ENCODE data around the gene CNOT10. TPM values are rescaled to one million over a fixed set of nuclear protein-coding genes. Genes with fewer than 3 reads are reported as not detected.
A peak's percentile ranks its signal among the peaks of the same experiment; 100 is the strongest.

CNOT10 gene
- total RNA-seq, 2 experiments from 2014 or later = 67.5 to 67.7 TPM

DNA sequence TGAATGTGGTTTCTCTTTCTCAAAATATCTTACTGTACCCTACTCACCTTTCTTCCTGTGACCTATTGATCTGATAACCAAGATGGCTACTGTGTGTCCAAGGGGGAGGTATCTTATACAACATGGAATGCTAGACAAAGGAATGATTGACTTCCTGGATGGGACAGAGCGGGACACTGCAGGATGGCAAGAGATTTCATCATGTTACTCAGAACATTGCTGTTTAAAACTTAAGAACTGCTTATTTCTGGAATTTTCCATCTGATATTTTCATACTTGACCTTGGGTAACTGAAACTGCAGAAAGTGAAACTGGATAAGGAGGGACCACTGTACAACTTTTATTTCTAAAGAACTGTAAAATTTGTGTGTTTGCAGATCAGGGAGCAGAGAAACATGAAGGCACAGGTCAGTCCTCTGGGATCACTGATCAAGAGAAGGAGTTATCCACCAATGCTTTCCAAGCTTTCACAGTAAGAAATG, 18.5 kb downstream of the CNOT10 start:
- no peaks in the 10 kb centered on the region for H3K27me3 Mint-ChIP-seq
- H3K9me3 Mint-ChIP-seq = no peaks in the 10 kb centered on the region
- H3K27ac Mint-ChIP-seq = no peak overlapping the region
- H3K4me1 Mint-ChIP-seq = peaks cover 40% of the 10 kb centered on the region
- POLR2A ChIA-PET = no interaction called here
- peaks cover 26% of the 10 kb centered on the region for H3K36me3 Mint-ChIP-seq (ENCODE audit: low read depth)
- CTCF ChIA-PET = interaction anchor here (0.6 to 0.9 kb wide), 2 partner anchors 9 to 422 kb away, joined by 3 read pairs; no protein-coding TSS in a partner anchor
- no peak for DNase-seq
- H3K4me3 Mint-ChIP-seq = no peak overlapping the region

DNA sequence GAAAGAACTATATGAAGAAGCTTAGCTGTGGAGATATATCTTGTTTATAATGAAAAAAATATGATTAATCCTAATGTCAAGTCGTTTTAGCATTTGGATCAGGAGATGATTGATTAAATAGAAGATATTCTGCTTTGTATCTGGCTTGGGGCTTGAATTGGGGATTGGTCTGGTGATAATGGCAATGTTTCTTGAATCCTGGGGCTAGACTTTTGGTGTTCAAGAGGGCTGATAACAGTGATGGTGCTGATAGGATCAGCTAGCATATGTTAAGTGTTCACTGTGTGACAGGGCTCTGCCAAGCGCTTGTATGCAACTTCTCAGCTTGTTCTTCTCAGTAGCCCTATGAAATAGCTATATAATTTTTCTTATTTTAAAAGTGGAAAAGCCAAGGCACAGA, 20.2 kb downstream of the CNOT10 start:
- H3K4me3 Mint-ChIP-seq = no peak overlapping the region
- CTCF ChIA-PET = interaction anchor here (1.2 to 1.4 kb wide), 3 partner anchors 11 to 92 kb away, joined by 3 read pairs; no protein-coding TSS in a partner anchor
- no peak overlapping the region for H3K27ac Mint-ChIP-seq
- no peak for DNase-seq
- peaks cover 36% of the 10 kb centered on the region for H3K36me3 Mint-ChIP-seq (ENCODE audit: low read depth)
- no peaks in the 10 kb centered on the region for H3K27me3 Mint-ChIP-seq
- POLR2A ChIA-PET = no interaction called here
- peaks cover 50% of the 10 kb centered on the region for H3K4me1 Mint-ChIP-seq
- H3K9me3 Mint-ChIP-seq = no peaks in the 10 kb centered on the region

DNA sequence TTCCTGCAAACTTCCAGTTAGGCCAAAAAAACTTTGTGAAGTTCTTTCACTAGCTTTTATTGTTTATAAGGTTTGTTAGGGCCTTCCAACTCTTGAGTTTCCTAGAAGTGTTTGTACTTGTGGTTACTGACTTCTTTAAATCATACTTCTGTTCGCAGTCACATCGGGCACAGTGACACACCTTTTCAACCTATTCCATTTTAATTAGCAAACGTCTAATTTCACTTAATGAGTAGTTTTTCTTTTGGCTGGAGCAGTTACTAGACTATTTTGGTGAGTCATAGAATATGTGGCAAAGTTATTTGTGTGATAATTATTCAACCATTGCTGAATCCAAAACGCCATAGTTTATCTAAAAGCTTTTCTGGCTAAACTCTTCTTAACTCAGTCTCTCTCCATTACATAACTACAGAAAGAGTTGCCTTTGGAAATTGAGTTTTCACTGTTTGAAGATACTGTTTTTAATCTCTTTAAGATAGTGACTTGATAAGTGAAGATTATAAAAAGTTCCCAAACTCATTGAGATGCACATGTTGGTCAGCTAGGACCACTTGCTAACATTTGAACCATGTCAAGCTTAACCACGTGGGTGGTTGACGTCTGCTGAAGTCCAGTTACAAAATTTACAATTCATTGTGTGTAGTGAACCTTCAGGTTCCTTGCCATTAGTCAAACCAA, 21.5 kb downstream of the CNOT10 start:
- ChIA-PET CTCF (no interaction called here), POLR2A (no interaction called here)
- no peak for DNase-seq
- Mint-ChIP-seq H3K27ac (peak overlapping the region; percentile 73), H3K36me3 (ENCODE audit: low read depth) (peaks cover 45% of the 10 kb centered on the region), H3K9me3 (no peaks in the 10 kb centered on the region), H3K4me3 (no peak overlapping the region), H3K27me3 (no peaks in the 10 kb centered on the region), H3K4me1 (peaks cover 51% of the 10 kb centered on the region)

DNA sequence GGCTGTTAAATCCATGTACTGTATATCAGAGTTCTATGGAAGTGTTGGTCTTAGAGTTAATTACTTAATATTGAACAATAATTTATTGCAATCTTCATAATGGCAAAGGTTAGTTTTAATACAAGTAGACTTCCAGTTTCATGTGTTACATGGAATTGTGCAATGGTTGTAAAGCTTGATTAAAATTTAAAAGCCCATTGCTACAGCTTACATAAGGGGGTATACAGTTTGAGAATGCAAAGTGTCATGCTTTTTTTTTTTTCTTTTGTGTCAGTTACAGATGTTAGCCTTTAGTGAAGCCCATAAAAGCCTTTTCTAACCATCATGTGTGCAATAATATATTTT, 22.0 kb downstream of the CNOT10 start:
- Mint-ChIP-seq H3K4me1 (peaks cover 50% of the 10 kb centered on the region), H3K27ac (no peak overlapping the region), H3K9me3 (no peaks in the 10 kb centered on the region), H3K27me3 (no peaks in the 10 kb centered on the region), H3K4me3 (no peak overlapping the region), H3K36me3 (ENCODE audit: low read depth) (peaks cover 50% of the 10 kb centered on the region)
- POLR2A ChIA-PET = no interaction called here
- DNase-seq = no peak
- CTCF ChIA-PET = no interaction called here

DNA sequence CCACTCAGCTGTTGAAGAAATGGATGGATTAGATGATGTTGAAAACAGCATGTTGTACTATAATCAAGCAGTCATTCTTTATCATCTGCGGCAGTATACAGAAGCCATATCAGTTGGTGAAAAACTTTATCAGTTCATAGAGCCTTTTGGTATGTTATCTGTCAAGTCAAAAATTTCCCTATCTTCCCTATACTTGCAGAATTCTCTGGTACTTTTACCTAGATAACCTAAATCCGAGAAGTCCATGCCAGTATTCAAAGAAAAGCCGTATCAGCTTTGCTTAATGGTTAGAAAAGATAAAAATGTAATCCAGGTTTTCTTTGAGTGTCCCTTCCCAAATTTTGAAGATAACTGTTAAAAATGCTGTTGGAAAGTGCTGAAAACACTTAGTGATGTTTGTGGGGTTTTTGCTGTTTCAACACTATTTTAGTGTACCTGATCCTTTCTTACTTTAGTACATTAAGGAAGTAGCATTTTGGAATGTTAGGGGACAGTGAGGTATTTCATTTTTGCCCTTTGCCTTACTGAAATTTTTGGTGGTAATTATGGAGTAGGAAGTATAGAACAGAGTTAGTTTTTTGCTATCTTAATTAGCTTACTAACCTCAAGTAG, 23.8 kb downstream of the CNOT10 start:
- ChIA-PET CTCF (interaction anchor here (0.6 kb wide), 1 partner anchor 117 kb away, joined by 6 read pairs; no protein-coding TSS in a partner anchor), POLR2A (no interaction called here)
- Mint-ChIP-seq H3K36me3 (ENCODE audit: low read depth) (peaks cover 57% of the 10 kb centered on the region), H3K9me3 (no peaks in the 10 kb centered on the region), H3K27ac (no peak overlapping the region), H3K4me1 (peaks cover 39% of the 10 kb centered on the region), H3K4me3 (no peak overlapping the region), H3K27me3 (no peaks in the 10 kb centered on the region)
- DNase-seq = no peak

DNA sequence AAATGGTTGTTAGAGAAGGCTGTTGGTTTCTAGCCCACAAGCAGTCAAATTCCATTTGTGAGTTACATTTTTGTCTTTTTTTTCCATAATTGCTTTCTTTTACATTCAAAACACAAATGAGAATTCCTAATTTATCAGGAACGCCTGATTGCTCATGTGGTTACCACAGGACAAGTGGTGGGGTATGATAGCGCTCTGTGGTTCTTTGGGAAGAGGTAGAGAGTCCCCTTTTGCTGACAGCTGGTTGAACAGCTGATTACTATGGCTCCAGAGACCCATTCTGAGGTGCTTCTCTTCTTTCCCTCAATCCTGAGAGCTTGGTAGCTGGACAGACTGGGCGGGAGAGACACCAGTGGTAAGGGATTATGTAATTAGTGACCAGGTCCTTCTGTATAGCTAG, 24.4 kb downstream of the CNOT10 start:
- no peak overlapping the region for H3K4me3 Mint-ChIP-seq
- no peaks in the 10 kb centered on the region for H3K9me3 Mint-ChIP-seq
- ChIA-PET CTCF (no interaction called here), POLR2A (no interaction called here)
- H3K27me3 Mint-ChIP-seq = no peaks in the 10 kb centered on the region
- H3K27ac Mint-ChIP-seq = no peak overlapping the region
- H3K4me1 Mint-ChIP-seq = peaks cover 39% of the 10 kb centered on the region
- peaks cover 59% of the 10 kb centered on the region for H3K36me3 Mint-ChIP-seq (ENCODE audit: low read depth)
- no peak for DNase-seq

DNA sequence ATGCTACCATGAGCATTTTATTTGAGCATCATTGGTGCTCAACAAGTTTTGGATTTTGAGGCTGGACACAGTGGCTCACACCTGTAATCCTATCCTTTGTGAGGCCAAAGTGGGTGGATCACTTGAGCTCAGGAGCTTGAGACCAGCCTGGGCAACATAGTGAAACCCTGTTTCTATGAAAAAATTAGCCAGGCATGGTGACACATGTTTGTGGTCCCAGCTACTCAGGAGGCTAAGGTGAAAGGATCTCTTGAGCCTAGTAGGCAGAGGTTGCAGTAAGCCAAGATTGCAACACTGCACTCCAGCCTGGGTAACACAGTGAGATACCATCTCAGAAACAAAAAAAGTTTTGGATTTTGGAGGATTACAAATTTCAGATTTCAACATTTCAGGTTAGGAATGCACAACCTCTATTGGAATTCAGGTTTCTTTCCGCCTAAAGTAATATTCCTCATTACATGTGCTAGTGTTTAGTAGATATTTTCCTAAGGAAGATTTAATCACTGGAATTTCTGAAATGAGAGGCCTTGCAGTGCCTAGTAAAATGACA, 27.6 kb downstream of the CNOT10 start:
- H3K4me3 Mint-ChIP-seq = no peak overlapping the region
- ChIA-PET POLR2A (no interaction called here), CTCF (interaction anchor here (0.8 kb wide), 1 partner anchor 10 kb away, joined by 3 read pairs; no protein-coding TSS in a partner anchor)
- H3K27ac Mint-ChIP-seq = no peak overlapping the region
- H3K9me3 Mint-ChIP-seq = no peaks in the 10 kb centered on the region
- peaks cover 60% of the 10 kb centered on the region for H3K36me3 Mint-ChIP-seq (ENCODE audit: low read depth)
- no peaks in the 10 kb centered on the region for H3K27me3 Mint-ChIP-seq
- H3K4me1 Mint-ChIP-seq = peaks cover 21% of the 10 kb centered on the region
- no peak for DNase-seq

DNA sequence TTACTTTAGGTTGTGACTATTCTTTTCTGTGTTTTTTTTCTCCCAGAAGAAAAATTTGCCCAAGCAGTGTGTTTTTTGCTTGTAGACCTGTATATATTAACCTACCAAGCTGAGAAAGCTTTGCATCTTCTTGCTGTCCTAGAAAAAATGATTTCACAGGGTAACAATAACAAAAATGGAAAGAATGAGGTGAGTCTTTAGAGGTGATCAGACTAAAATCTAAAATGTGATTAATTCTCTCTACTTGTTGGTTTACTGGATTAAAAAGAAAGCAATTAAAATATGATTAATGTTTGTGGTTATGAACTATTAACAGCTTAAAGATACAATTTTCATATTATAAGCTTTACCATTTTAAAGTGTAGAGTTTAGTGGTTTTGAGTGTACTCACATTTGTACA, 28.2 kb downstream of the CNOT10 start:
- Mint-ChIP-seq H3K9me3 (no peaks in the 10 kb centered on the region), H3K36me3 (ENCODE audit: low read depth) (peaks cover 61% of the 10 kb centered on the region), H3K27me3 (no peaks in the 10 kb centered on the region), H3K4me3 (no peak overlapping the region), H3K27ac (peak overlapping the region; percentile 14), H3K4me1 (peaks cover 20% of the 10 kb centered on the region)
- DNase-seq = no peak
- POLR2A ChIA-PET = interaction anchor here (0.5 kb wide), 1 partner anchor 169 kb away, joined by 3 read pairs; no protein-coding TSS in a partner anchor
- CTCF ChIA-PET = interaction anchor here (0.8 to 1.3 kb wide), 2 partner anchors 10 to 22 kb away, joined by 3 read pairs; no protein-coding TSS in a partner anchor

DNA sequence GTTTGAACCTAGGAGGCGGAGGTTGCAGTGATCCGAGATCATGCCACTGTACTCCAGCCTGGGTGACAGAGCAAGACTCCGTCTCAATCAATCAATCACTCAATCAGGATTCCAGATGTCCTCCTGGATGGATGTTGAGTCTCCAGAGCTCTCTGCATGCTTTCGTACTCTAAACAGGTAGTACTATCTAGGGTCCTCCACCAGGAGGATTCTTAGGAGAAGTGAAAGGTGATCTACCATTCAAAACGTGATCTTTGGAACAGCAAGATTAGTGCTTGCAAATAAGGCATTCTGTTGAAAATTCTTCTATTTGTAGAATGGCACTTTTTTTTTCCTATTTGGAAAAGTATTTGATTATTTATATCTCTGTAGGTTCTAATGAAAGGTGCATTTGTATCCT, 34.3 kb downstream of the CNOT10 start:
- H3K4me3 Mint-ChIP-seq = no peak overlapping the region
- CTCF ChIA-PET = no interaction called here
- no peak overlapping the region for H3K27ac Mint-ChIP-seq
- H3K27me3 Mint-ChIP-seq = no peaks in the 10 kb centered on the region
- DNase-seq = no peak
- no peaks in the 10 kb centered on the region for H3K9me3 Mint-ChIP-seq
- POLR2A ChIA-PET = no interaction called here
- H3K4me1 Mint-ChIP-seq = no peaks in the 10 kb centered on the region
- peaks cover 27% of the 10 kb centered on the region for H3K36me3 Mint-ChIP-seq (ENCODE audit: low read depth)

DNA sequence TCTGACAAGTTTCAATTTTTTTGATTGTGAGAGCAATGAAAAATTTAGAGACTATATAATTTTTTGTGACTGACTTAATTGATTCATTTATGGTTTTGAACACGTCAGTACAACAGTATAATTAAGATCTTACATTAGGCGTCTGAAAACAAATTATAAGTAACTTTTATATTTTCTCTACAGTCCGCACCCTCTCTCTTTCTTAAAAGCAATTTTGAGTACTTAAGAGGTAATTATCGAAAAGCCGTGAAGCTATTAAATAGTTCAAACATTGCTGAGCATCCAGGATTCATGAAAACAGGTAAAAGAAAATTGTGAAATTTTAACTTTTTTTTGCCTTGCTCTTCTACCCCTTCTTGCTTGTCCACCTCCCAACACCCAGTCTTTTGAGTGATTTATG, 34.9 kb downstream of the CNOT10 start:
- H3K4me1 Mint-ChIP-seq = no peaks in the 10 kb centered on the region
- no peaks in the 10 kb centered on the region for H3K9me3 Mint-ChIP-seq
- no peak overlapping the region for H3K27ac Mint-ChIP-seq
- ChIA-PET CTCF (no interaction called here), POLR2A (no interaction called here)
- DNase-seq = no peak
- H3K27me3 Mint-ChIP-seq = no peaks in the 10 kb centered on the region
- peaks cover 27% of the 10 kb centered on the region for H3K36me3 Mint-ChIP-seq (ENCODE audit: low read depth)
- no peak overlapping the region for H3K4me3 Mint-ChIP-seq

DNA sequence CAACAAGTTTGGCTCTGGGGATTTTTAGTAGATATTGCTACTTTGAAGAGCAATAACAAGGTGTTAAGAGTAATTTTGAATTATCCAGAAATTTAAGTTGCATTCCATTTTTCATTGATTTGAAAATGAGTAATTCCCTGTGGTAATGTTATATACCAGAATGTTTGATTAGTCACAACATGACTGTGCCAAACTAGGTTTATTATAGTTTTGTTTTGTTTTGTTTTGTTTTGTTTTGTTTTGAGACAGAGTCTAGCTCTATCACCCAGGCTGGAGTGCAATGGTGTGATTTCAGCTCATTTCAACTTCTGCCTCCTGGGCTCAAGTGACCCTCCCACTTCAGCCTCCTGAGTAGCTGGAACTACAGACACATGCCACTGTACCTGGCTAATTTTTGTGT, 40.7 kb downstream of the CNOT10 start:
- no peak for DNase-seq
- Mint-ChIP-seq H3K27ac (no peak overlapping the region), H3K9me3 (no peaks in the 10 kb centered on the region), H3K4me3 (no peak overlapping the region), H3K4me1 (no peaks in the 10 kb centered on the region), H3K27me3 (no peaks in the 10 kb centered on the region), H3K36me3 (ENCODE audit: low read depth) (peaks cover 32% of the 10 kb centered on the region)
- POLR2A ChIA-PET = no interaction called here
- CTCF ChIA-PET = interaction anchor here (0.6 kb wide), 1 partner anchor 52 kb away, joined by 3 read pairs; no protein-coding TSS in a partner anchor

DNA sequence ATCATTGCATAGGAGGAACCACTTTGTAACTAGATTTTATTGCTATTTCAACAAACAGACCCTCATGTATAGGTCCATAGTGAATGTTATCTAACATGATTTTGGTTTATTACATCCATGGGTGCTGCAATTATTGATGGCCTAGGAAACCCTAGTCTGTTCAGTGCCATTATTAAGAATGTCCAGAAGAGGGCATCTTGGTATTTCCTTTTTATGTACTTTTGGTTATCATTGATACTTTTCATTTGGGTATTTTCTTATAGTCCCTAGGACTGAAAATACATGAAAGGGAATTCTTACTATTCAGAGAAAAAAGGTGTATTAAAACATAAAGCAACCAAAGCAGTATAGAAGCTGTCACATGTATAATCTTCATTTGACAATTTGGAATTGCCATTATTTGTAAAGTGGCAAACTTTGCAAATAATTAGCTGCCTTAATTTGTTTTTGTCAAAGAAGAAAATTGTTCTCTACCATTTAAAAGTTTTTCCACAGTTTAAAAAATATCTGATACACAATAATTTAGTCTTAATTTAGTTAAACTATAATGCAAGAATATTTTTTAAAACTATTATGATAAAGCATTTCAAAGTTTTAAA, 48.7 kb downstream of the CNOT10 start:
- no peak for DNase-seq
- Mint-ChIP-seq H3K27me3 (no peaks in the 10 kb centered on the region), H3K36me3 (ENCODE audit: low read depth) (peaks cover 18% of the 10 kb centered on the region), H3K4me3 (no peak overlapping the region), H3K27ac (no peak overlapping the region), H3K4me1 (no peaks in the 10 kb centered on the region), H3K9me3 (no peaks in the 10 kb centered on the region)
- POLR2A ChIA-PET = no interaction called here
- CTCF ChIA-PET = no interaction called here

DNA sequence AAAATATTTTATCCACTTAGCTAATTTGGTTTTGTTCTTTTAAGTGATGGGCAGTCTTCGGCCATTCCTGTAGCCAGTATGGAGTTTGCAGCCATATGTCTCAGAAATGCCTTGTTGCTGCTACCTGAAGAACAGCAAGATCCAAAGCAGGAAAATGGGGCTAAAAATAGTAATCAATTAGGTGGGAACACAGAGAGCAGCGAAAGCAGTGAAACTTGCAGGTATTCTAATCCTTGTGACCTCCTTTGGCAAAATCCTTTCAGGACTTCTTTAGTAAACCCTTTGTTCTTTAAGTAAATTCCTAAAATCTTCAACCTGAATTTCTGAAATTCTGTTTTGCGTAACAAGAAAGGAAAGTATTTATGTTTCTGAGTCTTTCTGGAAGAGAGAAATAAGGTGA, 49.8 kb downstream of the CNOT10 start:
- no peaks in the 10 kb centered on the region for H3K9me3 Mint-ChIP-seq
- H3K4me3 Mint-ChIP-seq = no peak overlapping the region

More for the DNA sequence above, 49.8 kb downstream of the CNOT10 start:
- CTCF ChIA-PET = interaction anchor here (0.9 kb wide), 1 partner anchor 22 kb away, joined by 3 read pairs; no protein-coding TSS in a partner anchor
- H3K36me3 Mint-ChIP-seq (ENCODE audit: low read depth) = peaks cover 14% of the 10 kb centered on the region
- no peaks in the 10 kb centered on the region for H3K4me1 Mint-ChIP-seq
- H3K27ac Mint-ChIP-seq = no peak overlapping the region
- POLR2A ChIA-PET = no interaction called here
- no peak for DNase-seq
- H3K27me3 Mint-ChIP-seq = no peaks in the 10 kb centered on the region
